ENCODE data around the gene CLASP1. TPM values are rescaled to one million over a fixed set of nuclear protein-coding genes. Genes with fewer than 3 reads are reported as not detected.

Gene CLASP1
- total and polyA plus RNA-seq, 2 of the 8 experiments (the other 6 are each of a cell fraction or from before 2014, with no cell fraction given), result 7.3 to 53.9 TPM

GRCh38 chr2:121603185-121603584 lies 46.1 kb downstream of the CLASP1 start:
- no peaks in the 10 kb centered on the region for H3K4me1 ChIP-seq (replicated peaks in 1 of 4; ENCODE audit: control insufficient read depth in 3 of 4, insufficient read depth in 4 of 4, low read length in 3 of 4)
- CTCF ChIA-PET (ENCODE audit: partially characterized antibody), result interaction anchor here (0.9 to 1.1 kb wide), 3 partner anchors 9 to 71 kb away, joined by 3 to 5 read pairs (median 4); no protein-coding TSS in a partner anchor
- no peaks in the 10 kb centered on the region for H3K23me2 ChIP-seq (ENCODE audit: low read depth, low read length)
- H4K91ac ChIP-seq (replicated peaks; ENCODE audit: insufficient read length, low read length), result no peak overlapping the region
- H3K4me3 ChIP-seq (ENCODE audit: extremely low read depth in 1 of 4, insufficient read depth in 2 of 4, low read depth in 3 of 4, low read length in 4 of 4), result no peak overlapping the region
- H4K20me1 ChIP-seq (replicated peaks in 1 of 2; ENCODE audit: control insufficient read depth in 1 of 2, insufficient read depth in 2 of 2, low read length in 2 of 2), result peaks cover 0 to 1% of the 10 kb centered on the region in 2 experiments
- FAIRE-seq (no peak), DNase-seq (ENCODE audit: low read depth in 1 of 2, low spot score in 2 of 2) (no peak)
- H3K9ac ChIP-seq (replicated peaks in 1 of 4; ENCODE audit: extremely low read depth in 1 of 4, low read depth in 3 of 4, low read length in 3 of 4), result no peak overlapping the region
- no peak overlapping the region for H3K4me2 ChIP-seq (ENCODE audit: insufficient read depth in 1 of 2, low read depth in 2 of 2, low read length in 2 of 2)
- no peak overlapping the region for H3K56ac ChIP-seq (replicated peaks; ENCODE audit: insufficient read length, low read depth, low read length)
- no peak overlapping the region for H2BK12ac ChIP-seq (ENCODE audit: low read depth, low read length)
- no peak overlapping the region for H2AK5ac ChIP-seq (ENCODE audit: low read depth, low read length)
- no peak overlapping the region for H2BK5ac ChIP-seq (ENCODE audit: low read depth, low read length)
- peaks cover 4% of the 10 kb centered on the region for H3K79me1 ChIP-seq (ENCODE audit: low read depth, low read length)
- no peaks in the 10 kb centered on the region for H3K9me3 ChIP-seq (ENCODE audit: insufficient read depth in 2 of 2, low read depth in 1 of 2, low read length in 1 of 2)
- H2BK120ac ChIP-seq (replicated peaks; ENCODE audit: low read depth, low read length), result no peak overlapping the region
- no peak overlapping the region for H3K14ac ChIP-seq (ENCODE audit: insufficient read length)
- POLR2A ChIA-PET (ENCODE audit: partially characterized antibody), result no interaction called here
- H3K4ac ChIP-seq (replicated peaks; ENCODE audit: insufficient read length, low read depth, low read length), result no peak overlapping the region
- no peak overlapping the region for H4K8ac ChIP-seq (ENCODE audit: extremely low read depth, insufficient read depth, low read length)
- H3K27me3 ChIP-seq (replicated peaks in 1 of 4; ENCODE audit: control insufficient read depth in 3 of 4, extremely low read depth in 1 of 4, insufficient read depth in 3 of 4, low read length in 3 of 4), result no peaks in the 10 kb centered on the region
- no peak overlapping the region for H4K5ac ChIP-seq (ENCODE audit: insufficient read length, low read depth, low read length)
- H2BK15ac ChIP-seq (ENCODE audit: low read length), result no peak overlapping the region
- TF ChIP-seq RAD21 (IDR thresholded peaks at IDR 0.05 in 1 of 2, conservative IDR thresholded peaks at IDR 0.05 in 1 of 2; ENCODE audit: low read depth in 2 of 2, low read length in 2 of 2), result no peak
- no peak for TF ChIP-seq RNF2 (IDR thresholded peaks at IDR 0.05; ENCODE audit: borderline replicate concordance, low read depth, low read length, missing control alignments, poor library complexity, severe bottlenecking)
- TF ChIP-seq TCF12 (IDR thresholded peaks at IDR 0.05; ENCODE audit: low read depth, low read length), result no peak
- no peak for TF ChIP-seq YY1 (IDR thresholded peaks at IDR 0.05; ENCODE audit: low read depth, low read length)
- H3K18ac ChIP-seq (ENCODE audit: extremely low read depth, low read length), result no peak overlapping the region
- no peak overlapping the region for H2AFZ ChIP-seq (ENCODE audit: low read length)
- H3K79me2 ChIP-seq (ENCODE audit: control insufficient read depth in 1 of 2, insufficient read depth in 2 of 2, low read length in 2 of 2), result peaks cover 0 to 57% of the 10 kb centered on the region in 2 experiments; a peak in 2 of 4 replicates
- H3K36me3 ChIP-seq (ENCODE audit: control insufficient read depth in 2 of 4, insufficient read depth in 4 of 4, low read length in 3 of 4), result peaks cover 3 to 6% (median 5%) of the 10 kb centered on the region in 4 experiments; a peak in 7 of 8 replicates
- no peak overlapping the region for H3K27ac ChIP-seq (ENCODE audit: low read depth, low read length)
- H3K23ac ChIP-seq (ENCODE audit: insufficient read length), result no peak overlapping the region
- WGBS, 2 experiments (ENCODE audit: extremely low coverage in 1 of 2, insufficient coverage in 1 of 2, insufficient read length in 1 of 2, insufficient replicate concordance in 2 of 2, low coverage in 1 of 2, low lambda C conversion rate in 2 of 2, missing lambda C conversion rate in 1 of 2), result 95% methylated on average over 1 of the region's 1 CpG; no CpG with 5 or more reads in 1 of the 2 experiments
- no peak overlapping the region for H2BK20ac ChIP-seq (ENCODE audit: low read length)

All from H1 (cell line).